GM19455 (cell line): Measurements from ENCODE around the gene TLE7.

Experiments
- ATAC-seq: cut with Tn5 transposase; IDR thresholded peaks from one replicate; pipeline ENCODE4 v1.9.1; 2021; ENCODE audit not compliant: unreplicated experiment

TLE7 gene

GRCh38 chr16:71449020-71449419 is 7.2 kb upstream of the TLE7 start:
- ATAC-seq: no peak

DNA sequence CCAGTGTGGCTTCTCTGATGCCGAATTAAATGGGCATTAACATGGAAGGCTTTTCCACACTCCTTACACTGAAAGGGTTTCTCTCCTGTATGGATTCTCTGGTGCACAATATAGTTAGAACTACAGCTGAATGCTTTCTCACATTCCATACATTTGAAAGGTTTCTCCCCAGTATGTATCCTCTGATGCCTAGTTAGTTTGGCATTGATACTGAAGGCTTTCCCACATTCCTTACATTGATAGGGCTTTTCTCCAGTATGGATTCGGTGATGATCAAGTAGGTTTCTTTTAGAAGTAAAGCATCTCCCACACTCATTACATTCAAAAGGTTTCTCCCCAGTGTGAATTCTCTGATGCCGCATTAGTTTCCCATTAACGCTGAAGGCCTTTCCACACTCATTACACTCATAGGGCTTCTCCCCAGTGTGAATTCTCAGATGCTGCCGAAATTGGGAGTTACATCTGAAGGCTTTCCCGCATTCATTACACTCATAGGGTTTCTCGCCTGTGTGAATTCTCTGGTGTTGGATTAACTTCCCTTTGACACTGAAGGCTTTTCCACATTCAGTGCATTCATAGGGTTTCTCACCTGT is 6.5 kb upstream of the TLE7 start:
- ATAC-seq: no peak

GRCh38 chr16:71443714-71444113 is 1.9 kb upstream of the TLE7 start:
- ATAC-seq: no peak

GRCh38 chr16:71441348-71442050 is 355 bp downstream of the TLE7 start:
- no peak for ATAC-seq

DNA sequence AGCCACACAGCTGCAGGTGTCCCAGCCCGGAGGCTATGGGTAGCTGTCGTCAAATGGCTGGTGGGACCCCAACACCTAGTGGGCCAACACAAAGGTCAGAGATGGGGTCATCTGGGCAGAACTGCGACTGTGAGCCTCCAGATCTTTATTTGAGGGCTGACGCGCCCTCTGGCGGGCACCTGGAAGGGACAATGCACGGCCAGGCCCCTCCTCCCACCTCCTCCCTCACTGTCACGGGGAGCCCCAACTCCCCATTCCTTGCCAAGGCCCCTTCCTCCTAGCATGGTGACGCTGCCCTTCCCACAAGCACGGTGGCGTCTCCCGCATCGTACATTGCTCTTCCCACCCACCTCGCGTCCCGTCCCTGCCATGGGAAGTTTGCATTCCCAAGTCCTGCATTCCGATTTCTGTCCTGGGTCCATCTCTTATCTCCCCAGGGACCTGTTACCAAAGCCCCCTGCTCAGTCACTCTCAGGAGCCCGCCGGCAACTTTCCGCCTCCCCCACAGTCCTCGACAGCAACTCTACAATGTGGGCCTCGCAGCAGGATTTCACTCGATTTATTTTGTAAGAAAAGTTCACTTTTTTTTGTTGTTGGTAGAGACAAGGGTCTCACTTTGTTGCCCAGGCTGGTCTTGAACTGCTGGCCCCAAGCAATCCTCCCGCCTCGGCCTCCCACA is 1.0 kb downstream of the TLE7 start:
- no peak for ATAC-seq

DNA sequence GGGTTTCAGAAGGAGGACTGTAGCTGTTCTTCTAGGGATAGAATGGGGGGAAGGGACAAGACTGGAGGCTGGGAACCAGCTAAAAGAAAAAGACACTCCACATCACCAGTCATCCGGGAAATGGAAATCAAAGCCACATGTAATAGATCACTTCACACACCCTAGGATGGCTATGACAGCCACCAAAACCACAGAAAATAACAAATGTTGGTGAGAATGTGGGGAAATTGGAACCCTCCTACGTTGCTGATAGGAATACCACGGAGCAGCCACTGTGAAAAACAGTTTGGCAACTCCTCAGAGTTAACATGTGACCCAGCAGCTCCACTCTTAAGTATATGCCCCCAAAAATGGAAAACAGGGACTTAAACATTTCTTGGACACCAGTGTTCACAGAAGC is 2.3 kb downstream of the TLE7 start:
- ATAC-seq: no peak

DNA sequence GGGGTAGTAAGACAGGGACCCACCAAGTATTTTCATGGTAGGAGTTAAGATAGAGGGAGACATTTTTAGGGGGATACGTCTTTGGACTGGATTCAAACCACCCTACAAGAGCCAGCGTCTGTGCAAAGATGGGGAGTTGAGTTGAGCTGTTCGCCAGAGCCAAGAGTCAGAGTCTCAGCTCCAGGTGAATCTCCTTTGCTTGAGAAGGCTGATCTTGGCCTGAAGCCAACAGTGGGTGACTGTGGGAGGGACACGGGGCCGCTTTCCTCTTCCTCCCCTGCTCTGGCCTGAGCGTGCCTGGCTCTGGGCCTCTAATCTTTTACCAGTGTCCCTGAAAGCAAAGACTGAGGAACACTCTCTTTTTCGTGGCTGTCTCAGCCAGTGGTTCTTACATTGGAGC is 5.4 kb downstream of the TLE7 start:
- no peak for ATAC-seq

DNA sequence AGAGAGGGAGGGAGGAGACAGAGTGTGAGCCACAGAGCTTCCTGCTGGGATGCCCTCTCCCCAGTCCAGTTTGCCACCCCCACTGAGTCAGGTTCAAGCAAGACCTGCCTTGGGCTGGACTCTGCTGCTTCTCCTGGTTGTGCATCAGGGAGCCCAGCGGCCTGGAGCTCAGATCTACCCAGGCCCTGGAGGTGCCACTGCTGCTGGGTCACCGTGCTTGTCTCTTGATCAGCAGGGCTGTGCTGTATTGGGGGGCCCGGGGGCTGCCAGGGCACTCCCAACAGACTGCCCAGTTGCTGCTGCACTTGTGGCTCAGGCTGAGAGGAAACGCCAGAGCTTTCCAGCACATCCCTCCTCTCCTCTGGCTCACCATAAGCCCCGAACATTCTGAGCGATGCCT is 8.9 kb downstream of the TLE7 start:
- ATAC-seq: no peak

- no peak for ATAC-seq
Measured at GRCh38 chr16:71431991-71432390, 9.9 kb downstream of the TLE7 start.

DNA sequence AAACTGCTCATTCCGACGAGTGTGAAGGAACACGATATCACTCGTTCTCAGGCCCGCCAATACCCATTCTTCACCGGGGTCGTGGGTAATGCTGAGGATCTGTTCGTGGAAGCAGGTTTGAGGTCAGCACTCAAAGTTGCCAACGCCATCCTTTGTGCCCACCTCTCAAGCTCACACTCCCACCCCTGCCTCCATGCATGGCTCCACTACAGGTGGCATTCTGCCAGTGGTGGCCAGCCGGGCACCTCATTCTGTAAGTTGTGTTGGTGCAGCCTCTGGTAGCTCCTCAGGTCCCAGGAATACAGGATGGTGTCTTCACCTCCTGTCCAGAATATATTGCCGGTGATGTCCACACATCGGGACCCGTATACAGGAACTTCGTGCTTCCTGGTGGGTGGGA is 10.7 kb downstream of the TLE7 start:
- ATAC-seq: no peak

- ATAC-seq: no peak
Measured at GRCh38 chr16:71430744-71431143, 11.1 kb downstream of the TLE7 start.

- ATAC-seq: no peak
Measured at GRCh38 chr16:71429581-71429980, 12.3 kb downstream of the TLE7 start.

DNA sequence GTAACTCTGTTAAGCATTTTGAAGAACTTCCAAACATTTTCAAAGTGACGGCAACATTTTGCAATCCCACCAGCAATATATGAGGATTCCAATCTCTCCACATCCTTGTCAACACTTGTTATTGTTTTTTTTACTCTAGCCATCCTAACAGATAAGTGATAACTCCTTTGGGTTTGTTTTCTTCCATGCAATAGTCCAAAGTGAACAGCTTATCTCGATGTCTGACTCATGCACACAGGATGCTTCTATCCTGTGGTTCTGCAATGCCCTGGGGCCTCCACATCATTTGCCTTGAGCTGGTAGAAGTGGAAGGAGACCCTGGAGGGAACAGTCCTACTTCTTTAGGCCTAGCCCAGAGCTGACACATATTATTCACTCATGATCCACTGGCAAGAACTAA is 13.0 kb downstream of the TLE7 start:
- ATAC-seq: no peak

DNA sequence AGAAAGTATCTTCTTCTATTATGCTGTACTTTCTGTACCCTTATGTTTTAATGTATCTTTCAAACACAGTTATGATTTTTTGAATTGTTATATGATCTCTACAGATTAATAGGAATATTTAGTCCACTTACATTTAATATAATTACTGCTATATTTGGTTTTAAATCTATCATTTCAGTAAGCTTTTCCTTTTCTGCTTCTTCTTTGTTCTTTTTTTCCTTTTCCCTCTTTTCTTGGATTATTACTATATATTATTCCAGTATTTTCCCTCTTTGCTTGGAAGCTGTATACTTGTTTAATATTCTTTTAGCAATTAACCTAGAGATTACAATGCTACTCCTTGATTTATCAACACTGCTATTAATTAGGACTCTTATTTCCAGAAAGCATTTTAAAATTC is 13.5 kb downstream of the TLE7 start:
- ATAC-seq: no peak

GRCh38 chr16:71426880-71427615 is 14.8 kb downstream of the TLE7 start:
- ATAC-seq: no peak

GRCh38 chr16:71426069-71426879 is 15.6 kb downstream of the TLE7 start:
- no peak for ATAC-seq

DNA sequence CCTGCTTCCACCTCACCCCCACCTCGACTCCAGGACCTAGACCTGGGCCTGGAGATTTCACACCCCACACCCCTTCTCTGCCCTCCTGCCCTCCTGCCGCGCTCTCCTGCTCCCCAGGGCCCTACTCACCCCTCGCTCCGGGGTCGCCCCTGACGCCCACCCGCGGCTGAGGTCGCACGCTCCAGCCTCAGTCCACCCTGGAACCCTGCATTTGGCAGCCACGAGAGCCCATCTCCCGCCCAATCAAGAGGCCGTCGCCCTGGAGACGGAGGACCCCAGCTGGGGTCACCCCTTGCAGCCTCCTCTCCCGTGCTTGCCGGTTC is 16.1 kb downstream of the TLE7 start:
- ATAC-seq: no peak

DNA sequence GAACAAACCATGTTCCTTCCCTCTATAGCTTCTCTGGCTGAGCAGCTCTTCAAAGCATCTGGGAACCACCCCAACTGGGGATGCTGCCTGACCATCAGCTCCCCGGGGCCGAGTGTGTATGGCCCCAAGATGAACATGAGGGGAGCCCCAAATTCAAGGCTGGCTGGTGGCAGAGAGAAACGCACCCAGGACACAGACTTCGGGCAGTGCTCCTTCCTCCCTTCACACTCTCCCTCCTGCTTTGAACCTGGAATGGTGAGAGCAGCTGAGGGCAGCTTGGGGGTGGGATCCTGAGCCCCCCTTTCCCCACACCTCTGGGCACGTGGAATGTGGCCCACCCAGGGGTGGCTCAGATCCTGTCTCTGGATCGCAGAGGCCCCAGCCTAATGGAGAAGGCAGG is 17.2 kb downstream of the TLE7 start:
- ATAC-seq: no peak

DNA sequence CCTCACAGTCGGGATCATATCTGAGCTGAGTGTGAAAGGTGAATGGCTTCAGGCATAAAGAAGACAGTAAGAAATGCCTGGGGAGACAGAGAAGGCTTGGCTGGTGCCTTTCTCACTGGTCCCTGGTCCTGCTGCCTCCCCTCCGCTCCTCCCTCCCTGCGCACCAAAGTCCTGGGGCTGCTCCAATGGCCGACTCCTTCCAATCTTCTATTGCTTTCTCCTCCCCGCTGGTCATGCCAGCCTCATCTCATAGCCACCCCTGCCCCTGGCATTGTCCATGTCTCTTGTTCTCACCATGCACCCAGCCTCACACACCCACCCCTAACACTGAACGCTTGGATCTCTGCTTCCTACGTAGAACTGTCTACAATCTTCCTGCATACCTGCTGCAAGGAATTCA is 18.0 kb downstream of the TLE7 start:
- ATAC-seq: no peak

DNA sequence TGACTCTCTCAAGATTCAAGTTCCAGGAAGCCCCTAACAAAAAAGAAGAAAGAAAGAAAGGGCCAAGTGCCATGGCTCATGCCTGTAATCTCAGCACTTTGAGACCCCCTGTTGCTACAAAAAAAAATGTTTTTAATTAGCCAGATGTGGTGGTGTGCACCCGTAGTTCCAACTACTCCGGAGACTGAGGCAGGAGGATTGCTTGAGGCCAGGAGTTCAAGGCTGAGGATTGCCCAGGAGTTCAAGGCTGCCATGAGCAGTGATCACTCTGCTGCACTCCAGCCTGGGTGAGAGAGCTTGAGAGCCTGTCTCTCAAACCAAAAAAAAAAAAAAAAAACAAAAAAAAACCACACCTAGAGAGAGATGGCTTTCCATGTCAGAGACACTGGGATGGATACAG is 18.8 kb downstream of the TLE7 start:
- no peak for ATAC-seq

DNA sequence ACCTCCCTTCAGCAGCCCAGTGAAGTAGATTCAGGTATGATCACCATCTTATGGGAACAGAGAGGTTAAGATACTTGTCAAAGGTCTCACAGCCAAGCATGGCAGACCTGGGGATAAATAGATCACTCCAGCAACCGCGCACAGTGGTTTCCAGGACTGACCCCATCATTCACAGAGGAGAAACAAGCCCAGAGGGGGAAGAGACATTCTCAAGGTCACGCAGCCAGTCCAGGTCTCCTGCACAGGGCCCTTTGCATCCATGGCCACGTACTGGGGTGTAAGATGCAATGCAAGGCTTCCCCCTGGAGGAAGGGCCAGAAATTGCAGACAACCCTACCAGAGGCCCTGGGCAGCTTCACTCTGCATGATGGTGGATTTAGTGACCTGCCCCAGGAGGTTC is 19.9 kb downstream of the TLE7 start:
- ATAC-seq: no peak
